HepG2 (cell line): ENCODE measurements around the gene RSRC2. TPM values are rescaled to one million over a fixed set of nuclear protein-coding genes. Genes with fewer than 3 reads are reported as not detected.
A peak's percentile ranks its signal among the peaks of the same experiment; 100 is the strongest.

Experiments used
- CREB1 ChIP-seq, 2 experiments: fragments of 450-650 bp in 1 of 2; IDR thresholded peaks; 2 replicates each; pipeline ENCODE4 v1.6.1; 2016 to 2017; ENCODE audit warnings: control low read depth in 1 of 2, mild to moderate bottlenecking in 1 of 2, missing compliant biosample characterization in 1 of 2, missing genetic modification characterization in 1 of 2
- FIP1L1 ChIP-seq: fragments of 200-400 bp; formaldehyde crosslinking; IDR thresholded peaks from 2 replicates; pipeline ENCODE4 v1.6.1; 2018; ENCODE audit warnings: low read depth, mild to moderate bottlenecking, low read length, moderate library complexity, borderline replicate concordance; ENCODE audit not compliant: insufficient read depth
- FOXO4 ChIP-seq: sonication (generic); formaldehyde crosslinking; conservative IDR thresholded peaks from 2 replicates; pipeline ENCODE4 v1.8.1; 2023; ENCODE audit warnings: missing genetic modification reagents
- GMEB2 ChIP-seq: IDR thresholded peaks from 2 replicates; pipeline ENCODE4 v1.6.1; 2016; ENCODE audit warnings: missing biosample characterization, missing genetic modification reagents, low read depth
- GTF3A ChIP-seq: sonication (generic); formaldehyde crosslinking; conservative IDR thresholded peaks from 2 replicates; pipeline ENCODE4 v1.4.0; 2020; ENCODE audit warnings: mild to moderate bottlenecking, missing genetic modification reagents
- JUND ChIP-seq: sonication (generic); formaldehyde crosslinking; IDR thresholded peaks from 2 replicates; pipeline ENCODE4 v1.8.0; 2022; ENCODE audit warnings: mild to moderate bottlenecking, missing genetic modification reagents
- MAF1 ChIP-seq: sonication (generic); formaldehyde crosslinking; IDR thresholded peaks from 2 replicates; pipeline ENCODE4 v1.5.0; 2020; ENCODE audit warnings: missing genetic modification reagents, borderline replicate concordance
- MXD4 ChIP-seq: IDR thresholded peaks from 2 replicates; pipeline ENCODE4 v1.6.1; 2016; ENCODE audit warnings: mild to moderate bottlenecking, missing biosample characterization, missing genetic modification reagents
- NFE2L2 ChIP-seq: fragments of 150-350 bp; IDR thresholded peaks from 2 replicates; pipeline ENCODE4 v1.6.1; 2014; ENCODE audit warnings: low read length
- SMAD1 ChIP-seq: sonication (generic); formaldehyde crosslinking; IDR thresholded peaks from 2 replicates; pipeline ENCODE4 v1.4.0; 2020; ENCODE audit warnings: missing genetic modification reagents, low read depth, mild to moderate bottlenecking, borderline replicate concordance
- SMAD9 ChIP-seq: sonication (generic); formaldehyde crosslinking; IDR thresholded peaks from 2 replicates; pipeline ENCODE4 v1.5.1; 2020; ENCODE audit warnings: mild to moderate bottlenecking, missing genetic modification reagents
- ZBTB37 ChIP-seq: sonication (generic); formaldehyde crosslinking; IDR thresholded peaks from 2 replicates; pipeline ENCODE4 v1.4.0; 2020; ENCODE audit warnings: mild to moderate bottlenecking, missing genetic modification reagents
- ZBTB46 ChIP-seq: sonication (generic); formaldehyde crosslinking; IDR thresholded peaks from 2 replicates; pipeline ENCODE4 v1.4.0; 2020; ENCODE audit warnings: mild to moderate bottlenecking, missing genetic modification reagents, borderline replicate concordance
- ZBTB7B ChIP-seq: sonication (generic); formaldehyde crosslinking; IDR thresholded peaks from 2 replicates; pipeline ENCODE4 v1.4.0; 2020; ENCODE audit warnings: missing genetic modification reagents
- ZEB1 ChIP-seq: IDR thresholded peaks from 2 replicates; pipeline ENCODE4 v1.6.1; 2012; ENCODE audit warnings: mild to moderate bottlenecking, low read depth, inconsistent platforms; ENCODE audit not compliant: insufficient replicate concordance
- ZFAT ChIP-seq: sonication (generic); formaldehyde crosslinking; conservative IDR thresholded peaks from 2 replicates; pipeline ENCODE4 v1.8.1; 2023; ENCODE audit warnings: missing genetic modification reagents, inconsistent platforms
- ZGPAT ChIP-seq: IDR thresholded peaks from 2 replicates; pipeline ENCODE4 v1.6.1; 2016; ENCODE audit warnings: mild to moderate bottlenecking
- ZNF12 ChIP-seq: sonication (generic); formaldehyde crosslinking; IDR thresholded peaks from 2 replicates; pipeline ENCODE4 v1.5.0; 2020; ENCODE audit warnings: missing genetic modification reagents
- ZNF124 ChIP-seq: sonication (generic); formaldehyde crosslinking; IDR thresholded peaks from 2 replicates; pipeline ENCODE4 v1.4.0; 2020; ENCODE audit warnings: missing genetic modification reagents
- ZNF235 ChIP-seq: sonication (generic); formaldehyde crosslinking; IDR thresholded peaks from 2 replicates; pipeline ENCODE4 v1.8.1; 2023; ENCODE audit warnings: mild to moderate bottlenecking, missing genetic modification reagents, borderline replicate concordance
- ZNF282 ChIP-seq: fragments of 450-650 bp; IDR thresholded peaks from 2 replicates; pipeline ENCODE4 v1.6.1; 2018; ENCODE audit not compliant: partially characterized antibody
- ZNF367 ChIP-seq: sonication (generic); formaldehyde crosslinking; IDR thresholded peaks from 2 replicates; pipeline ENCODE4 v1.4.0; 2020; ENCODE audit warnings: missing genetic modification reagents, borderline replicate concordance
- ZNF746 ChIP-seq: sonication (generic); formaldehyde crosslinking; IDR thresholded peaks from 2 replicates; pipeline ENCODE4 v1.8.0; 2022; ENCODE audit warnings: mild to moderate bottlenecking, missing genetic modification reagents
- ZNF768 ChIP-seq: sonication (generic); formaldehyde crosslinking; IDR thresholded peaks from 2 replicates; pipeline ENCODE4 v1.4.0; 2020; ENCODE audit warnings: missing genetic modification reagents
- ZNF883 ChIP-seq: sonication (generic); formaldehyde crosslinking; IDR thresholded peaks from 2 replicates; pipeline ENCODE4 v1.5.1; 2020; ENCODE audit warnings: mild to moderate bottlenecking, missing genetic modification reagents; ENCODE audit errors: not compliant biosample characterization
- polyA plus RNA-seq, 8 experiments: library from polyadenylated mRNA; depleted of rRNA in 3 of 8; stranded (reverse) in 7 of 8; unstranded in 1 of 8; fragments of >200 nt; fragmentation: Illumina TruSeq in 4 of 8; extraction: Trizol in 4 of 8; gene quantifications; 2 replicates each; pipeline versions ENCODE4 v1.2.1 to v1.2.3, GENCODE V29; 2011 to 2016; ENCODE audit warnings: low read depth in 4 of 8, missing spikeins in 1 of 8, mixed read lengths in 1 of 8; ENCODE audit not compliant: insufficient read depth in 1 of 8
- total RNA-seq, 5 experiments: library from RNA; depleted of rRNA; stranded (reverse); fragments of >200 nt; fragmentation: Illumina TruSeq; extraction: Trizol; gene quantifications; 2 replicates each; pipeline ENCODE4 v1.2.3, GENCODE V29; 2016; ENCODE audit warnings: low read depth in 1 of 5

Gene RSRC2
- total and polyA plus RNA-seq, 2 of the 13 experiments (the other 11 are each of a cell fraction or from before 2014, with no cell fraction given), result 31.4 to 77.8 TPM

GRCh38 chr12:122491991-122492390, 34.7 kb downstream of the RSRC2 start (continued):
- no peak for TF ChIP-seq MAF1
- TF ChIP-seq GMEB2 (CRISPR knock-in tag), result no peak
- TF ChIP-seq GTF3A, result no peak
- no peak for TF ChIP-seq SMAD1 (CRISPR knock-in tag)
- no peak for TF ChIP-seq ZBTB46 (CRISPR knock-in tag)
- no peak for TF ChIP-seq CREB1 (IDR thresholded peaks at IDR 0.05)
- TF ChIP-seq CREB1 (CRISPR knock-in tag; IDR thresholded peaks at IDR 0.05), result no peak
- TF ChIP-seq ZGPAT, result peak; percentile 48; the same call in 1 of the 2 replicates
- no peak for TF ChIP-seq ZBTB37 (CRISPR knock-in tag)
- no peak for TF ChIP-seq ZNF282
- no peak for TF ChIP-seq ZFAT (CRISPR knock-in tag)
- TF ChIP-seq ZNF124, result no peak
- no peak for TF ChIP-seq JUND (CRISPR knock-in tag)
- no peak for TF ChIP-seq FOXO4 (CRISPR knock-in tag)
- TF ChIP-seq ZNF746, result no peak
- no peak for TF ChIP-seq MXD4 (CRISPR knock-in tag)
- no peak for TF ChIP-seq ZNF367
- no peak for TF ChIP-seq ZNF768 (CRISPR knock-in tag)
- TF ChIP-seq FIP1L1, result no peak
- no peak for TF ChIP-seq ZNF235 (CRISPR knock-in tag)
- peak; percentile 99 for TF ChIP-seq ZNF12 (CRISPR knock-in tag)
- no peak for TF ChIP-seq ZNF883 (CRISPR knock-in tag)
- TF ChIP-seq NFE2L2, result no peak
- TF ChIP-seq ZEB1, result peak; percentile 30
- TF ChIP-seq ZBTB7B (CRISPR knock-in tag), result no peak
- TF ChIP-seq SMAD9 (CRISPR knock-in tag), result no peak
